HepG2 (cell line): ENCODE data around the gene ZNF554. TPM values are rescaled to one million over a fixed set of nuclear protein-coding genes. Genes with fewer than 3 reads are reported as not detected.

Experiments
- ATRX ChIP-seq: sonication (generic); formaldehyde crosslinking; IDR thresholded peaks from 2 replicates; pipeline ENCODE4 v1.4.0; 2020; ENCODE audit warnings: missing genetic modification reagents, borderline replicate concordance
- BORCS8-MEF2B ChIP-seq: sonication (generic); formaldehyde crosslinking; IDR thresholded peaks from 2 replicates; pipeline ENCODE4 v1.8.0; 2022; ENCODE audit warnings: mild to moderate bottlenecking, missing genetic modification reagents
- FOXP4 ChIP-seq: sonication (generic); formaldehyde crosslinking; IDR thresholded peaks from 2 replicates; pipeline ENCODE4 v1.4.0; 2020; ENCODE audit warnings: missing genetic modification reagents
- IKZF5 ChIP-seq: IDR thresholded peaks from 2 replicates; pipeline ENCODE4 v1.6.1; 2018; ENCODE audit warnings: missing genetic modification reagents, mild to moderate bottlenecking, missing compliant biosample characterization
- JARID2 ChIP-seq: sonication (generic); formaldehyde crosslinking; IDR thresholded peaks from 2 replicates; pipeline ENCODE4 v1.8.1; 2023; ENCODE audit warnings: missing genetic modification reagents, inconsistent platforms; ENCODE audit not compliant: insufficient replicate concordance
- MEIS2 ChIP-seq: sonication (generic); formaldehyde crosslinking; IDR thresholded peaks from 2 replicates; pipeline ENCODE4 v1.9.0; 2021; ENCODE audit warnings: mild to moderate bottlenecking, missing genetic modification reagents
- REPIN1 ChIP-seq: sonication (generic); formaldehyde crosslinking; IDR thresholded peaks from 2 replicates; pipeline ENCODE4 v1.8.0; 2022; ENCODE audit warnings: missing genetic modification reagents, low read depth, mild to moderate bottlenecking, borderline replicate concordance
- SP140L ChIP-seq: sonication (generic); formaldehyde crosslinking; IDR thresholded peaks from 2 replicates; pipeline ENCODE4 v1.4.0; 2020; ENCODE audit warnings: missing genetic modification reagents, borderline replicate concordance
- ZMAT3 ChIP-seq: sonication (generic); formaldehyde crosslinking; conservative IDR thresholded peaks from 2 replicates; pipeline ENCODE4 v1.7.0; 2021; ENCODE audit warnings: missing genetic modification reagents
- ZNF30 ChIP-seq: sonication (generic); formaldehyde crosslinking; IDR thresholded peaks from 2 replicates; pipeline ENCODE4 v1.5.0; 2020; ENCODE audit warnings: mild to moderate bottlenecking, missing genetic modification reagents
- ZNF317 ChIP-seq: sonication (generic); formaldehyde crosslinking; IDR thresholded peaks from 2 replicates; pipeline ENCODE4 v1.5.0; 2020; ENCODE audit warnings: mild to moderate bottlenecking, missing genetic modification reagents
- ZNF687 ChIP-seq: sonication (generic); formaldehyde crosslinking; IDR thresholded peaks from 2 replicates; pipeline ENCODE4 v1.5.1; 2020; ENCODE audit warnings: mild to moderate bottlenecking, missing genetic modification reagents, moderate library complexity
- ZSCAN30 ChIP-seq: sonication (generic); formaldehyde crosslinking; IDR thresholded peaks from 2 replicates; pipeline ENCODE4 v1.5.0; 2020; ENCODE audit warnings: mild to moderate bottlenecking, missing genetic modification reagents
- polyA plus RNA-seq, 8 experiments: library from polyadenylated mRNA; depleted of rRNA in 3 of 8; stranded (reverse) in 7 of 8; unstranded in 1 of 8; fragments of >200 nt; fragmentation: Illumina TruSeq in 4 of 8; extraction: Trizol in 4 of 8; gene quantifications; 2 replicates each; pipeline versions ENCODE4 v1.2.1 to v1.2.3, GENCODE V29; 2011 to 2016; ENCODE audit warnings: low read depth in 4 of 8, missing spikeins in 1 of 8, mixed read lengths in 1 of 8; ENCODE audit not compliant: insufficient read depth in 1 of 8
- total RNA-seq, 5 experiments: library from RNA; depleted of rRNA; stranded (reverse); fragments of >200 nt; fragmentation: Illumina TruSeq; extraction: Trizol; gene quantifications; 2 replicates each; pipeline ENCODE4 v1.2.3, GENCODE V29; 2016; ENCODE audit warnings: low read depth in 1 of 5
- TF ChIP-seq, protein P1 (sequence below): sonication (generic); formaldehyde crosslinking; IDR thresholded peaks from 2 replicates; pipeline ENCODE4 v1.4.0; 2020; ENCODE audit warnings: missing genetic modification reagents, mild to moderate bottlenecking, borderline replicate concordance
- TF ChIP-seq, protein P2 (sequence below): sonication (generic); formaldehyde crosslinking; IDR thresholded peaks from 2 replicates; pipeline ENCODE4 v1.4.0; 2020; ENCODE audit warnings: missing genetic modification reagents
- TF ChIP-seq, protein P3 (sequence below): sonication (generic); formaldehyde crosslinking; IDR thresholded peaks from 2 replicates; pipeline ENCODE4 v1.8.1; 2023; ENCODE audit warnings: missing genetic modification reagents, inconsistent platforms, borderline replicate concordance

Gene ZNF554
- total and polyA plus RNA-seq, 2 of the 13 experiments (the other 11 are each of a cell fraction or from before 2014, with no cell fraction given), result 2.2 to 2.7 TPM

DNA sequence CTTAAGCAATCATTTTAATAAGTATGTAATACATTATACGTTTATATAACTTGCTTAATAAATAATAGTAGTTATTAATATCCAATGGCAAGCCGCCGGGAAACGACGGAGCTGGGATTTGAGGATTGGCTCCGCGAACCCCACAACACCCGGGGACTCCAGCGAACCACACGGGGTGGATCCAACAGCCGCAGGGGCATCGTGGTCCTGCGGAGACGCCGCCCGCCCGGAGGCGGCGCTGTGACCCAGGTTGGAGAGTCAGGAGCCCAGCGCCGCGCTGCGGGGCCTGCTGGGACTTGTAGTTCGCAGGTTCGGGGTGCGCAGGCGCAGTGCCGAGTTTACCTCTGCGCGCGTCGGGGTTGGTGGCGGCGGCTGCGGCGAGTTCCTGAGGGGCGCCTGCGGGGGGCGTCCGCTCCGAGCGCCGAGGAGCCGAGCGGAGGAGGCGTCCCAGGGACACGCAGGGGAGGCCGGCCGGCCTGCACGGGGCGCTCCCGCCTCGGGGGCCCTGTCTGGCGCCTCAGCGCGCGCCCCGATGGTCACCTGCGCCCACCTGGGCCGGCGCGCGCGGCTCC lies at the start of gene ZNF554 (continued):
- TF ChIP-seq BORCS8-MEF2B, result no peak
- TF ChIP-seq ZSCAN30, result 0 out of 2 replicates have a peak, but pooled peaks have one; percentile 58
- peak; percentile 87; the same call in 1 of the 2 replicates for TF ChIP-seq IKZF5 (CRISPR knock-in tag)
- TF ChIP-seq FOXP4 (CRISPR knock-in tag), result peak; percentile 39; the same call in 1 of the 2 replicates
- peak; percentile 55; the same call in 1 of the 2 replicates for TF ChIP-seq ZNF317 (CRISPR knock-in tag)
- peak; percentile 40 for TF ChIP-seq JARID2 (CRISPR knock-in tag)
- TF ChIP-seq, protein P1, sequence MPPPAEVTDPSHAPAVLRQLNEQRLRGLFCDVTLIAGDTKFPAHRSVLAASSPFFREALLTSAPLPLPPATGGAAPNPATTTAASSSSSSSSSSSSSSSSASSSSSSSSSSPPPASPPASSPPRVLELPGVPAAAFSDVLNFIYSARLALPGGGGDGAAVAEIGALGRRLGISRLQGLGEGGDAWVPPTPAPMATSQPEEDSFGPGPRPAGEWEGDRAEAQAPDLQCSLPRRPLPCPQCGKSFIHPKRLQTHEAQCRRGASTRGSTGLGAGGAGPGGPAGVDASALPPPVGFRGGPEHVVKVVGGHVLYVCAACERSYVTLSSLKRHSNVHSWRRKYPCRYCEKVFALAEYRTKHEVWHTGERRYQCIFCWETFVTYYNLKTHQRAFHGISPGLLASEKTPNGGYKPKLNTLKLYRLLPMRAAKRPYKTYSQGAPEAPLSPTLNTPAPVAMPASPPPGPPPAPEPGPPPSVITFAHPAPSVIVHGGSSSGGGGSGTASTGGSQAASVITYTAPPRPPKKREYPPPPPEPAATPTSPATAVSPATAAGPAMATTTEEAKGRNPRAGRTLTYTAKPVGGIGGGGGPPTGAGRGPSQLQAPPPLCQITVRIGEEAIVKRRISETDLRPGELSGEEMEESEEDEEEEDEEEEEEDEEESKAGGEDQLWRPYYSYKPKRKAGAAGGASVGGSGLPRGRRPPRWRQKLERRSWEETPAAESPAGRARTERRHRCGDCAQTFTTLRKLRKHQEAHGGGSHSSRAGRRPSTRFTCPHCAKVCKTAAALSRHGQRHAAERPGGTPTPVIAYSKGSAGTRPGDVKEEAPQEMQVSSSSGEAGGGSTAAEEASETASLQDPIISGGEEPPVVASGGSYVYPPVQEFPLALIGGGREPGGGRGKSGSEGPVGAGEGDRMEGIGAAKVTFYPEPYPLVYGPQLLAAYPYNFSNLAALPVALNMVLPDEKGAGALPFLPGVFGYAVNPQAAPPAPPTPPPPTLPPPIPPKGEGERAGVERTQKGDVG, result peak; percentile 75; the same call in 1 of the 2 replicates
- TF ChIP-seq ZNF687 (CRISPR knock-in tag), result peak; percentile 80
- TF ChIP-seq, protein P2, sequence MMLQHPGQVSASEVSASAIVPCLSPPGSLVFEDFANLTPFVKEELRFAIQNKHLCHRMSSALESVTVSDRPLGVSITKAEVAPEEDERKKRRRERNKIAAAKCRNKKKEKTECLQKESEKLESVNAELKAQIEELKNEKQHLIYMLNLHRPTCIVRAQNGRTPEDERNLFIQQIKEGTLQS (CRISPR knock-in tag), result peak; percentile 33; the same call in 1 of the 2 replicates
- TF ChIP-seq, protein P3, sequence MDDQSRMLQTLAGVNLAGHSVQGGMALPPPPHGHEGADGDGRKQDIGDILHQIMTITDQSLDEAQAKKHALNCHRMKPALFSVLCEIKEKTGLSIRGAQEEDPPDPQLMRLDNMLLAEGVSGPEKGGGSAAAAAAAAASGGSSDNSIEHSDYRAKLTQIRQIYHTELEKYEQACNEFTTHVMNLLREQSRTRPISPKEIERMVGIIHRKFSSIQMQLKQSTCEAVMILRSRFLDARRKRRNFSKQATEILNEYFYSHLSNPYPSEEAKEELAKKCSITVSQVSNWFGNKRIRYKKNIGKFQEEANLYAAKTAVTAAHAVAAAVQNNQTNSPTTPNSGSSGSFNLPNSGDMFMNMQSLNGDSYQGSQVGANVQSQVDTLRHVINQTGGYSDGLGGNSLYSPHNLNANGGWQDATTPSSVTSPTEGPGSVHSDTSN (CRISPR knock-in tag), result no peak
- no peak for TF ChIP-seq ZMAT3 (CRISPR knock-in tag)
- 0 out of 2 replicates have a peak, but pooled peaks have one; percentile 27 for TF ChIP-seq MEIS2 (CRISPR knock-in tag)
- no peak for TF ChIP-seq ZNF30 (CRISPR knock-in tag)
- TF ChIP-seq REPIN1, result peak; percentile 67; the same call in 1 of the 2 replicates
- TF ChIP-seq SP140L, result no peak
- TF ChIP-seq ATRX (CRISPR knock-in tag), result no peak
